ENCODE results near the gene UGT1A9. TPM values are rescaled to one million over a fixed set of nuclear protein-coding genes. Genes with fewer than 3 reads are reported as not detected.

Gene UGT1A9
- polyA plus RNA-seq, 1 experiment, result not detected

- ChIA-PET POLR2A (no interaction called here), CTCF (no interaction called here)
- TF ChIP-seq CTCF (IDR thresholded peaks at IDR 0.05; ENCODE audit: low read depth, low read length), result no peak
- no peak overlapping the region for H3K27ac ChIP-seq (ENCODE audit: low read depth, low read length)
- DNase-seq (ENCODE audit: low read depth, low spot score), result no peak
- H3K4me3 ChIP-seq (ENCODE audit: low read depth, low read length), result no peak overlapping the region
- H3K27me3 ChIP-seq (ENCODE audit: control insufficient read depth, insufficient read depth, low read length), result peaks cover 3% of the 10 kb centered on the region
- H3K9me3 ChIP-seq (ENCODE audit: control insufficient read depth, insufficient read depth, low read length), result no peaks in the 10 kb centered on the region
Measured at GRCh38 chr2:233656443-233656842, 15.3 kb upstream of the UGT1A9 start.

DNA sequence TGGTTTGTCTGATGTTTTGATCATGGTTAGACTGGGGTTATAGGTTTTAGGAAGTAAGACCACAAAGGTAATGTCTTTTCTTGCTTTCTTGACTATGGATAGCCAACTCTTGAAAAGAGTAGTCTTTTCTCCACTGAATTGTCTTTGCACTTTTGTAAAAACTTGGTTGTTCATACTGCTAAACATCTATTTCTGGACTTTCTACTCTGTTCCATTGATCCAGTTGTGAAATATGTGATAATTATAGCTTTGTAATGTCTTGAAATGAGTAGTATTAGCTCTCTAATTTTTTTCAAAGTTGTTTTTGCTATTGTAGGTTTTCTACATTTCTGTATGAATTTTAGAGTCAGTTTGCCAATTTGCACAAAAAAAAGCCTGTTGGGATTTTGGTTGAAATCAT lies 13.1 kb upstream of the UGT1A9 start:
- Histone ChIP-seq H3K27me3 (ENCODE audit: control insufficient read depth, insufficient read depth, low read length) (peaks cover 3% of the 10 kb centered on the region), H3K27ac (ENCODE audit: low read depth, low read length) (no peak overlapping the region), H3K4me3 (ENCODE audit: low read depth, low read length) (no peak overlapping the region), H3K9me3 (ENCODE audit: control insufficient read depth, insufficient read depth, low read length) (no peaks in the 10 kb centered on the region)
- CTCF ChIA-PET, result no interaction called here
- POLR2A ChIA-PET, result no interaction called here
- DNase-seq (ENCODE audit: low read depth, low spot score), result no peak
- no peak for TF ChIP-seq CTCF (IDR thresholded peaks at IDR 0.05; ENCODE audit: low read depth, low read length)

DNA sequence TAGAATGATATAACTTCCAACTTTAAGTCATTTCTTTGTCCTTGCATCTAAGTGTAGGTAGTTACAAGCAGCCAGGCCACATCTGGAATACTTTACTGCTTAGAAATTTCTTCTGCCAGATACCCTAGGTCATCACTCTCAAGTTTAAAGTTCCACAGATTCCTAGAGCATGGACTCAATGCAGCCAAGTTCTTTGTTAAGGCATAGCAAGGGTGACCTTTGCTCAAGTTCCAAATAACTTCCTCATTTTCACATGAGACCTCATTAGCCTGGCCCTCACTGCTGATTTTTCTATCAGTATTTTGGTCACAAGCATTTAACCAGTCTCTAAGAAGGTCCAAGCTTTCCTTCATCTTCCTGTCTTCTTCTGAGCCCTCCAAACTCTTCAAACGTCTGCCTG lies 7.8 kb upstream of the UGT1A9 start:
- no peak overlapping the region for H3K4me3 ChIP-seq (ENCODE audit: low read depth, low read length)
- H3K27me3 ChIP-seq (ENCODE audit: control insufficient read depth, insufficient read depth, low read length), result no peaks in the 10 kb centered on the region
- POLR2A ChIA-PET, result no interaction called here
- no peak for TF ChIP-seq CTCF (IDR thresholded peaks at IDR 0.05; ENCODE audit: low read depth, low read length)
- CTCF ChIA-PET, result no interaction called here
- no peak overlapping the region for H3K27ac ChIP-seq (ENCODE audit: low read depth, low read length)
- no peak for DNase-seq (ENCODE audit: low read depth, low spot score)
- no peaks in the 10 kb centered on the region for H3K9me3 ChIP-seq (ENCODE audit: control insufficient read depth, insufficient read depth, low read length)

DNA sequence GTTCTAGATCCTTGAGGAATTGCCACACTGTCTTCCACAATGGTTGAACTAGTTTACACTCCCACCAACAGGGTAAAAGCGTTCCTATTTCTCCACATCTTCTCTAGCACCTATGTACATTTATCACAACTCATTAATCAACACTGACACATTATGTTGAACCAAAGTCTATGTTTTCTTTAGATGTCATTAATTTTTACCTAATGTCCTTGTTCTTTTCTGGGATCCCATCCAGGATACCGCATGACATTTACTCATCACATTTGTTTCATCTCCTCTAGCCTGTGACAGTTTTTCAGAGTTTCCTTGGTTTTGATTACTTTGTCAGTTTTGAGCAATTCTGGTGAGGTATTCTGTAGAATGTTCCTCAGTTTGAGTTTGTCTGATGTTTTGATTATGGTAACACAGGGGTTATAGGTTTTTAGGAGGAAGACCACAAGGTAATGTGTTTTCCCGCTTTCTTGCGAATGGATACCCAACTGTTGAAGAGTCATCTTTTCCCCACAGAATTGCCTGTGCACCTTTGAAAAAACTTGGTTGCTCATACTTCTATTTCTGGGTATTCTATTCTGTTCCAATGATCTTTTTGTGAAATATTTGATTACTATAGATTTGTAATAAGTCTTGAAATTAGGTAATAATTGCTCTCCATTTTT lies 3.0 kb upstream of the UGT1A9 start:
- POLR2A ChIA-PET, result no interaction called here
- CTCF ChIA-PET, result no interaction called here
- Histone ChIP-seq H3K4me3 (ENCODE audit: low read depth, low read length) (no peak overlapping the region), H3K9me3 (ENCODE audit: control insufficient read depth, insufficient read depth, low read length) (no peaks in the 10 kb centered on the region), H3K27ac (ENCODE audit: low read depth, low read length) (no peak overlapping the region), H3K27me3 (ENCODE audit: control insufficient read depth, insufficient read depth, low read length) (peaks cover 7% of the 10 kb centered on the region)
- no peak for TF ChIP-seq CTCF (IDR thresholded peaks at IDR 0.05; ENCODE audit: low read depth, low read length)
- no peak for DNase-seq (ENCODE audit: low read depth, low spot score)

GRCh38 chr2:233672886-233673285 lies 1.2 kb downstream of the UGT1A9 start:
- H3K9me3 ChIP-seq (ENCODE audit: control insufficient read depth, insufficient read depth, low read length), result no peaks in the 10 kb centered on the region
- ChIA-PET POLR2A (no interaction called here), CTCF (no interaction called here)
- no peak overlapping the region for H3K4me3 ChIP-seq (ENCODE audit: low read depth, low read length)
- TF ChIP-seq CTCF (IDR thresholded peaks at IDR 0.05; ENCODE audit: low read depth, low read length), result no peak
- no peak overlapping the region for H3K27ac ChIP-seq (ENCODE audit: low read depth, low read length)
- H3K27me3 ChIP-seq (ENCODE audit: control insufficient read depth, insufficient read depth, low read length), result peaks cover 7% of the 10 kb centered on the region
- no peak for DNase-seq (ENCODE audit: low read depth, low spot score)

All from AG04450 (cell line).